Vagina (tissue), 2 donors: Measurements from ENCODE around the gene PLD1.

Source experiments
- CTCF ChIP-seq, 3 experiments: fragments of 450-650 bp in 2 of 3; fragments of 200-600 bp in 1 of 3; sonication (generic) in 1 of 3; IDR thresholded peaks; one replicate each; pipeline ENCODE4 v1.5.1; 2017 to 2019; ENCODE audit warnings: antibody characterized with exemption in 3 of 3, mild to moderate bottlenecking in 2 of 3, moderate library complexity in 2 of 3
- POLR2A ChIP-seq, 2 donors: fragments of 450-650 bp; IDR thresholded peaks; one replicate each; pipeline ENCODE4 v1.6.1; 2017; ENCODE audit warnings: antibody characterized with exemption in 2 of 2, mild to moderate bottlenecking in 2 of 2, moderate library complexity in 2 of 2

GRCh38 chr3:171648069-171648468 lies 162.2 kb downstream of the PLD1 start:
- TF ChIP-seq POLR2A (IDR thresholded peaks at IDR 0.05) (no peak), CTCF (IDR thresholded peaks at IDR 0.05) (no peak)
